HG03378 (cell line): ENCODE data around the gene DNAJC10.
"Not testable (repeated sequence)": the region's sequence is repeated elsewhere in the genome, so short reads cannot be mapped to it uniquely, and the experiment has no call there.

ENCODE experiments used
- ATAC-seq: cut with Tn5 transposase; IDR thresholded peaks from one replicate; pipeline ENCODE4 v1.9.1; 2021; ENCODE audit warnings: mild to moderate bottlenecking, moderate library complexity; ENCODE audit not compliant: unreplicated experiment

Gene DNAJC10, protein sequence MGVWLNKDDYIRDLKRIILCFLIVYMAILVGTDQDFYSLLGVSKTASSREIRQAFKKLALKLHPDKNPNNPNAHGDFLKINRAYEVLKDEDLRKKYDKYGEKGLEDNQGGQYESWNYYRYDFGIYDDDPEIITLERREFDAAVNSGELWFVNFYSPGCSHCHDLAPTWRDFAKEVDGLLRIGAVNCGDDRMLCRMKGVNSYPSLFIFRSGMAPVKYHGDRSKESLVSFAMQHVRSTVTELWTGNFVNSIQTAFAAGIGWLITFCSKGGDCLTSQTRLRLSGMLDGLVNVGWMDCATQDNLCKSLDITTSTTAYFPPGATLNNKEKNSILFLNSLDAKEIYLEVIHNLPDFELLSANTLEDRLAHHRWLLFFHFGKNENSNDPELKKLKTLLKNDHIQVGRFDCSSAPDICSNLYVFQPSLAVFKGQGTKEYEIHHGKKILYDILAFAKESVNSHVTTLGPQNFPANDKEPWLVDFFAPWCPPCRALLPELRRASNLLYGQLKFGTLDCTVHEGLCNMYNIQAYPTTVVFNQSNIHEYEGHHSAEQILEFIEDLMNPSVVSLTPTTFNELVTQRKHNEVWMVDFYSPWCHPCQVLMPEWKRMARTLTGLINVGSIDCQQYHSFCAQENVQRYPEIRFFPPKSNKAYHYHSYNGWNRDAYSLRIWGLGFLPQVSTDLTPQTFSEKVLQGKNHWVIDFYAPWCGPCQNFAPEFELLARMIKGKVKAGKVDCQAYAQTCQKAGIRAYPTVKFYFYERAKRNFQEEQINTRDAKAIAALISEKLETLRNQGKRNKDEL

DNA sequence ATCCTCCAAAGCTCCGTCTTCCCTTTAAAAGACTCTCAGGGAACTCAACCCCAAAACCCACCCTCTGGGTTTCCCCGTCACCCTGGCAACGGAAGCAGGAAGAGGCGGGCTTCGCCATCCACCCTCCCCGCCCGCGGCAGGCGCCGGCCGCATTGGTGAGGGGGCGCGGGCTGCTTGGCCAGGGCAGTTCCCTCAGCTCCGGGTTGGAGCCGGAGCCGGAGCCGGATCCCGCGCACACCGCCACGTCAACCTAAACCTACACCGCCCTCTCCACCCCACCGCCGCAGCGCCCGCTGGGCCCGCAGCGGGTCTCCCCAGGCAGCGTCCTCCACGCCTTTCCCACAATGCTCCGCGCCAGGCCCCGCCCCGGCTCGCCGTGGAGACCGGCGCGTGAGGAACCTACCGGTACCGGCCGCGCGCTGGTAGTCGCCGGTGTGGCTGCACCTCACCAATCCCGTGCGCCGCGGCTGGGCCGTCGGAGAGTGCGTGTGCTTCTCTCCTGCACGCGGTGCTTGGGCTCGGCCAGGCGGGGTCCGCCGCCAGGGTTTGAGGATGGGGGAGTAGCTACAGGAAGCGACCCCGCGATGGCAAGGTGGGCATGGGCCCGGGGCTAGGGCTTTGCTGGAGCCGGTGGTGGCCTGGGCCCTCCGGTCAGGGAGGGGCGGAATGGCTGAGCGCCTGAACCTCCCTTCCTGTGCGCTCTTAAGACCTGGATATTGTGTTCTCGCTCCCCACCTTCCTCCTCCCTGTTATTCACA, at the start of gene DNAJC10:
Gene DNAJC10, plus strand, starts transcription at position 366 of the 758 bp plus-strand sequence. CDS start 1,830 bp downstream, outside the sequence.
- peak; percentile 82 for ATAC-seq

DNA sequence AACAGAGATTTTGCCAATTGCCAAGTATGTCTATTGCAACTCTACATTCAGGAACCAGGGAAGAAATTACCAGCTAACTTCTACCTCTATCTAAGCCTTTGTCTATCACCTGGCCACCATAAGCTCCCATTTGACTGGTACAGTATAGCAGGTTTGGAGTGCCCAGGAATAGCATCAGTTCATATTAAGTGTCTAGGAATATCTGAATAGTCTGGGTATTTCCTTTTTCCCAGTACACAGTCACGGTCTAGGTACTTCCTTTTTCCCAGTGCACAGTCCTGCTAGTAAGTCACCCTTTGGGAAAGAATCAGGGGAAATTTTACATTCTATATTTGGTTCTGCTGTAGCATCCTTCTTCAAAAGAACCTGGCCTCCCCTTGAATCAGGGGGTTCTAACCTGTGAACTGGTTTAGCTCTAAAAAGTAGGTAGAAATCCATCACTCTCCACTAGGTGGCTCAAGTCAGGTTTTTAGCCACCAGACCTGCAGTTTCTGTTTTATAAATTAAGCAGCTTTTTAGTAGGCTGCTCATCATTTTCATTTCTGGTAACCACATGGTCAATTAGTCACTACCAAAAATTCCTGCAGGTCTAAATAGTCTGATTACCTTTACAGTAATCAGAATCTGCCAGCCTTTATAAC, 49.3 kb upstream of the DNAJC10 start:
- ATAC-seq: peak; percentile 87

GRCh38 chr2:182667315-182667695, 48.8 kb upstream of the DNAJC10 start:
- peak; percentile 15 for ATAC-seq

- ATAC-seq: no peak
Observed at GRCh38 chr2:182668671-182669070, 47.4 kb upstream of the DNAJC10 start.

DNA sequence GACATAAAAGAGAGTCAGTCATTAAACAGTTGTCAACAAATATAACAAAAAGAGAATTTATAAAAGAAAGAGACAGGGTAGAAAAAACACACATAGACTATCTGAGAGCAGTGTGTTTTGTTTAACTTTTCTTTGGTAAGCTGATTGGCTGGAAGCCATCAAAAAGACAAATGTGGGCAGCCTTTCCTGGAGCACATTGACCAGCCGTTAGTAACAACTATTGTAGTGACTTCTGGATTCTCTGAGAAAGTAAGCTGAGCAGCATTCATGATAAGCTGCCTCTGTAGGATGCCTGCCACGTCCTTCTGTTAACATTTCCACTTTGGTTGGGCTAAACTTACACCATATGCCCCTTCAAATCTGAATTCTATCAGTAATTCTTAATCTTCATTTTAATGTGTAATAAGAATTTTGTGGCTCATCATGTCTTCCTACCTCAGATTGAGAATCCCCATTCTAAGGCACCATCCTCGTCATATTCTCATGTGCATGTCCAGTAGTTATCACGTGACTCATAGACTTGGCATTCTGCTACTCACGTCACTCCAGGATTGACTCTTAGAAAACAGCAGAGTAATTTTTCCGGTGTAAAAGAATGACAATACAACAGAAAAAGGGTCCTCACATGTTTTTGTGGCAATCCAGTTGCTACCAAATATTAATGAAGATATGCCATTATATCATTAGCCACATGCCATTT, 43.4 kb upstream of the DNAJC10 start:
- ATAC-seq: no peak

DNA sequence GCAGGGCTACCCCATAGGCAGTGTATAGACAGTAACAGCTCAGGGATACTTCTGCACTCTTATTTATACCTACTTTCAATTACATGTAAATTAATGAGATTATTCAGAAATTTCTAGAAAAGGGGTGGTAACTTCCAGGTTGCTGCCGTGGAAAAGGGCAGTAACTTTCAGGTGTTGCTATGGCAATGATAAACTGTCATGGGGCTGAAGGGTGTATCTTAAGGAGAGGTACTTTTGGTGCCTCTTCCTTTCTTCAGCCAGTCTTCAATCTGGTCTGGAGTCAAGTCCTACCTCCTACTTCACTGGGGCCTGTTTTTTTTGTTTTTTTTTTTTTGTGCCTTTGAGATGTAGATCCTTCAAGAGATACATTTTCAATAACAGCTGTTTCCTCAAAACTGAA, 35.2 kb upstream of the DNAJC10 start:
- ATAC-seq: no peak

GRCh38 chr2:182682210-182682609, 33.8 kb upstream of the DNAJC10 start:
- ATAC-seq: no peak

DNA sequence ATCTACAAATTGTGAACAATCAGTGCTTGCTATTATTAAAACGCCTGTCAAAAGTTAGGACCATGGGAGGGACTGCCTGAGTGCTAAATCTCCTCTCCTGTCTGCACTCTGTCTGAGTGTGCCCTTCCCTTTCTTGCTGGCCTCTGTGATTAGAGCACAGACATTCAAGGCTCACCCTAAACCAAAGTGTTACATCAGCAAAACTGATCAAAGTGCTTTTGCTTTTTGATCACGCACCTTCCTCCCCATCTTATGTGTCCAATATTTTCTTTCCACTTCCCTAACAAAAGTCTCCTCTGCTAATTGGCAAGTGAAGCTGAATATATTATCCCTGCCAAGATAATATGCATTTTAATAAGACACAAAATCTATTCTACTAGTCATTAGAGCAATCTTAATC, 30.5 kb upstream of the DNAJC10 start:
- ATAC-seq: no peak

GRCh38 chr2:182686763-182687162, 29.3 kb upstream of the DNAJC10 start:
- not testable (repeated sequence) for ATAC-seq

- no peak for ATAC-seq
Observed at GRCh38 chr2:182694189-182694588, 21.9 kb upstream of the DNAJC10 start.

GRCh38 chr2:182695776-182696175, 20.3 kb upstream of the DNAJC10 start:
- no peak for ATAC-seq

GRCh38 chr2:182698671-182699070, 17.4 kb upstream of the DNAJC10 start:
- no peak for ATAC-seq

GRCh38 chr2:182705761-182706160, 10.3 kb upstream of the DNAJC10 start:
- no peak for ATAC-seq

GRCh38 chr2:182706751-182707150, 9.3 kb upstream of the DNAJC10 start:
- ATAC-seq: no peak

DNA sequence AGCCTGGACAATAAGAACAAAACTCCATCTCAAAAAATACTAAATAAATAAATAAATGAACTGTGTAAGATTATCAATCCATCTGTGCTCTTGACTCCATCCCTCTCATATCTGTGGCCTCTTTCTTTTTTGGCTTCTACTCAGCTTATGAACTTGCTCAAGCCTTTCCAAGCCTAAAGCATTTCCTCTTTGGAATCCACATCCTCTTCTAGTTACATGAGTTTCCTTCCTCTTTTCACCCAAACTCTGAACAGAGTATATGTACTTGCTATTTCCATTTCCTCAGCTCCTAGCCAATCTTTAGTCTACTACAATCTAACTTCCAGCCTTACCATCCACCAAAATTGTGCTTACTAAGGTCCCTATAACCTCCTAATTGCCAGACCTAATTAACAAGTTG, 2.5 kb upstream of the DNAJC10 start:
- ATAC-seq: no peak

DNA sequence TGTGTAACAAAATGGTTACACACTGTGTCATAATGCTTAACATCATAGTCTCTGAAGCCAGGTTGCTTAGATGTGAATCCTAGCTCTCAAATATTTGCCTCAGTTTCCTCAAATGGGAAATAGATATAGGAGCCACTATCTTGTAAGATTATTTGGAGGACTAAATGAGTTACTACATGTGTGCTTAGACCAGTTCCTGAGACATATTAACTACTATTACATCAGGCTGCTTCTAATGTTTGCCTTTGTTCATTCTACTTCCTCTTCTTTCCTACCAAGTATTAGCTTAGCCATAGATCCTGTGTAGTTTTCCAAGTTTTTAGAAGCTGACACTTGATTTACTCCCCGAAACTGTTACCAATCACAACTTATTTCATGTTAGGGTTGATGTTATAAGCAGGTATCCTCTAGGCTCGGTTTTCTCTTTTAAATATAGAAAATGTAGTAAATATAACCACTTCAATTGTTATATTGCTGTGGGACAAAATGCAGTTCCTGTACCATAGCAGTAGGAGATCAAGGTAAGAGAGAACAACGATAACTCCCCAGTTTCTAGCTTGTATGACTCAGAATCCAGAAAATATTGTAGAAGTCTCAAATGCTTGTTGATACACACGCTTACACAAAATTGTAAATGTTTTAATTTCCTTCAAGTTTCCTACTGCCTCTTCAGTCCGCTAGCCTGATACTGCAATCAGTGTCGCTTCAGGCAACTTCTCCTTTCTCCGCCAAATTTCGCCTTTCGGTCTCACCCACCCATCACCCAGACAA, 751 bp upstream of the DNAJC10 start:
- ATAC-seq: peak; percentile 4

DNA sequence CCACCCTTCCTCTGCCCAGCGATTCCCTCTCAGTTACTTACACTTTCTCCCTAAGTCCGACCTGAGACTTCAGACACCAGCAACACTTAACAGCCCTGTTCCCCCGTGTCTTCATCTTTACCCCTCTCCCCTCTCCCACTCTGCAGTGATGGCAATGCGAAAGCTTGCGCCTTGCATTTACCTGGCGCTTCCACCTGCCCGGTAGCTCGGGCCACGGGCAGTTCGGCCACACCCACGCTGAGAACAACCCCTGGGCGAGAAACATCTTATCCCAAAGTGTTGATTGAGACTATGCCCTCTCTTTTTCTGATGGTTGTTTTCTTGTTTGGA, 558 bp downstream of the DNAJC10 start:
- no peak for ATAC-seq

DNA sequence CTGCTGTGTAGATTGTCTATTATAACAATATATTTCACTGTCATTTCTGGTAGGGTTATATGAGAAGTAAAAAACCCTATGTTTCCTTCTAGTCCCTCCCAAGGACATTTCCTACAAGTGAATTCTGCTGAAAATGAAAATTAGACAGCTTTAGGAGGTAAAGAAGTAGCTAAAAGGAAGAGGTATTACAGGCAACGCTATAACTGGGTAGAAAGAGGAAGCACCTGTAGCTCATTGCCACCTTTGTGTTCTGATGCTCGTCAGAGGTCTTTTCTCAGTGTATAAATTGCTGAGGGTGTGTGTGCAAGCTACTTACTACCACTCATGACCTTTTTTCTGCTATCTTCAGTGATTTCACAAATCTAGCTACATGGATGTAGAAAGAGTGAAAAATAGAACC, 1.4 kb downstream of the DNAJC10 start:
- peak; percentile 40 for ATAC-seq

- no peak for ATAC-seq
Observed at GRCh38 chr2:182717816-182718215, 1.8 kb downstream of the DNAJC10 start.

DNA sequence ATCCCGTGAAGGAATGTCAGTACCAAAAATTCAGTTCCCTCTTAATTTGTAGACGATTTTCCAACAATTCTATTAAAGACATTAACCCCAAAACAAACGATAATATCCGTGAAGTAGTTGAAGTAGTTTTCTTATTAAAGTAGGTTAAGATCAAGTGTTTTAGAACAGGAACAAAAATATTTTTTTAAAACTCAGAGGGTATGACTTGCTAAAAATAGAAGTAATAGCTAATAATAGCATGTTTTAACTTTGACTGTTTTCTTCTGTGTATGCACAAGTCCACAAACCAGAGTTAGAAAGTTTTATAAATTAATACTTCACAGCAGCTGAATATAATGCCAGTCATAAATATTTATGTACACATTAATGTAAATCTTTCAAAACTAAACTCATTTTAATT, 2.4 kb downstream of the DNAJC10 start:
- no peak for ATAC-seq
